ENCODE data around the gene TPRX1. TPM values are rescaled to one million over a fixed set of nuclear protein-coding genes. Genes with fewer than 3 reads are reported as not detected.
"Not testable (repeated sequence)": the region's sequence is repeated elsewhere in the genome, so short reads cannot be mapped to it uniquely, and the experiment has no call there.

TPRX1 gene
- total RNA-seq, 3 donors from 2014 or later: not detected

DNA sequence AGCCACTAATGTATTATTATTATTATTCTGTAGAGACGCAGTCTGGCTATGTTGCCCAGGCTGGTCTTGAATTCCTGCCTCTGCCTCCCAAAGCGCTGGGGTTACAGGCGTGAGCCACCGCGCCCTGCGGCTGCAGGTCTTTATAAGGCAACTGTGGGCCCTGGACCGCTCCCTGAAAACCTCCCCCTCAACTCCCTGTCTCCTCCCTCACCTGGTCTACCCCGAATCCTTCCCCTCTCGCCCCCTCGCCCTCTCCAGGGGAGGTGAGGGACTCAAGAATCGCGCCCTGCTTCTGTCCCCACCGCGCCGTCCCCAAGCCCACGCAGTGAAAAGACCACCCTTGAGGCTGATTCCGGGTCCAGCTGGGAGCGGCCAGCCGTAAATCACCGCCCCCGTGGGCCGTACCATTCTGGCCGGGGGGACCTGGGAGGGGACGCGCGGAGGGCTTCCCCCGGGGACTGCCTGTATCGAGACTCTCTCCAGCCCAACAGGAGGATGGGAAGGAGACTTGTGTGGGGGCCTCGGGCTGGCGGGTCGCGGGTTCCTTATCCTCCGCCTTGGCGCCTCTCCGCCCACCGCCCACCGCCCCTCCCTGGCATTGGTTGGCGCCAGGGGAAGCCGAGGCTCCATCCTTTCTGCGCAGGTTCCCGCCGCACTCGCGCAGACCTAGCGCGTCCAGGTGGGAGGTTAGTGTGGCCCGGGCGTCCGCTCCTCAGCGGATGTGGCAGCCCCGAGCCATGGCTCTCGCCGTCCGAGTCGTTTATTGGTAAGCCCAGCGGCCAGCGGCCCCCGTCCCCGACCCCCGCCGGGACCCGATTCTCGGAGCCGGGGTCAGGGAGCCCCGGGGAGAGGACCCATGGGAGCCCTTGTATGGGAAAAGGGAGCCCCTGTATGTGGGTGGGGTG, 26.1 kb downstream of the TPRX1 start, which contains the start of gene SELENOW:
Gene SELENOW, plus strand, starts transcription at position 655 of the 905 bp plus-strand sequence. Its CDS starts 83 bp downstream, at position 738.
- intact Hi-C loops (cut with DNase I; ENCODE audit: low total_unique reads): no loop called here
- H3K27ac ChIP-seq: peak within 1 kb of the TSS; percentile 98 to 99
- peak; percentile 62 to 82 for DNase-seq (ENCODE audit: low spot score in 2 of 2)
- peak within 1 kb of the TSS; percentile 77 to 96 (median 83) for H3K4me3 ChIP-seq
- no peaks in the 10 kb centered on the region for H3K27me3 ChIP-seq
- no peaks in the 10 kb centered on the region for H3K9me3 ChIP-seq
- TF ChIP-seq POLR2A (IDR thresholded peaks at IDR 0.05): peak; percentile 93
- TF ChIP-seq, protein P1, sequence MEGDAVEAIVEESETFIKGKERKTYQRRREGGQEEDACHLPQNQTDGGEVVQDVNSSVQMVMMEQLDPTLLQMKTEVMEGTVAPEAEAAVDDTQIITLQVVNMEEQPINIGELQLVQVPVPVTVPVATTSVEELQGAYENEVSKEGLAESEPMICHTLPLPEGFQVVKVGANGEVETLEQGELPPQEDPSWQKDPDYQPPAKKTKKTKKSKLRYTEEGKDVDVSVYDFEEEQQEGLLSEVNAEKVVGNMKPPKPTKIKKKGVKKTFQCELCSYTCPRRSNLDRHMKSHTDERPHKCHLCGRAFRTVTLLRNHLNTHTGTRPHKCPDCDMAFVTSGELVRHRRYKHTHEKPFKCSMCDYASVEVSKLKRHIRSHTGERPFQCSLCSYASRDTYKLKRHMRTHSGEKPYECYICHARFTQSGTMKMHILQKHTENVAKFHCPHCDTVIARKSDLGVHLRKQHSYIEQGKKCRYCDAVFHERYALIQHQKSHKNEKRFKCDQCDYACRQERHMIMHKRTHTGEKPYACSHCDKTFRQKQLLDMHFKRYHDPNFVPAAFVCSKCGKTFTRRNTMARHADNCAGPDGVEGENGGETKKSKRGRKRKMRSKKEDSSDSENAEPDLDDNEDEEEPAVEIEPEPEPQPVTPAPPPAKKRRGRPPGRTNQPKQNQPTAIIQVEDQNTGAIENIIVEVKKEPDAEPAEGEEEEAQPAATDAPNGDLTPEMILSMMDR (IDR thresholded peaks at IDR 0.05): peak in 1 of 3 donors; percentile 12
- TF ChIP-seq POLR2AphosphoS5 (IDR thresholded peaks at IDR 0.05): peak; percentile 88 to 96 (median 93)
- H3K36me3 ChIP-seq: no peaks in the 10 kb centered on the region
- peaks cover 0 to 5% of the 10 kb centered on the region in 2 donors for H3K4me1 ChIP-seq

GRCh38 chr19:47777245-47778048, 26.9 kb downstream of the TPRX1 start:
- H3K36me3 ChIP-seq; intact Hi-C loops (cut with DNase I; ENCODE audit: low total_unique reads); H3K9me3 ChIP-seq; H3K4me1 ChIP-seq; DNase-seq (ENCODE audit: low spot score in 2 of 2); H3K27me3 ChIP-seq: not testable (repeated sequence)
- peak overlapping the region; percentile 98 to 99 for H3K27ac ChIP-seq
- peak overlapping the region; percentile 77 to 96 (median 83) for H3K4me3 ChIP-seq

GRCh38 chr19:47776568-47776967, 27.8 kb downstream of the TPRX1 start:
- DNase-seq (ENCODE audit: low spot score in 2 of 2): no peak
- TF ChIP-seq, protein P1 (IDR thresholded peaks at IDR 0.05): no peak
- TF ChIP-seq POLR2A (IDR thresholded peaks at IDR 0.05) (no peak), POLR2AphosphoS5 (IDR thresholded peaks at IDR 0.05) (peak in 1 of 3 donors; percentile 16)
- H3K4me3 ChIP-seq: no peak overlapping the region
- no peaks in the 10 kb centered on the region for H3K36me3 ChIP-seq
- no peaks in the 10 kb centered on the region for H3K9me3 ChIP-seq
- peak overlapping the region; percentile 98 to 99 for H3K27ac ChIP-seq
- H3K27me3 ChIP-seq: no peaks in the 10 kb centered on the region
- H3K4me1 ChIP-seq: peaks cover 0 to 5% of the 10 kb centered on the region in 2 donors
- intact Hi-C loops (cut with DNase I; ENCODE audit: low total_unique reads): no loop called here

GRCh38 chr19:47771291-47771690, 33.1 kb downstream of the TPRX1 start:
- H3K36me3 ChIP-seq; DNase-seq (ENCODE audit: low spot score in 2 of 2); intact Hi-C loops (cut with DNase I; ENCODE audit: low total_unique reads); H3K9me3 ChIP-seq; H3K4me1 ChIP-seq; H3K27me3 ChIP-seq; H3K27ac ChIP-seq; H3K4me3 ChIP-seq: not testable (repeated sequence)

DNA sequence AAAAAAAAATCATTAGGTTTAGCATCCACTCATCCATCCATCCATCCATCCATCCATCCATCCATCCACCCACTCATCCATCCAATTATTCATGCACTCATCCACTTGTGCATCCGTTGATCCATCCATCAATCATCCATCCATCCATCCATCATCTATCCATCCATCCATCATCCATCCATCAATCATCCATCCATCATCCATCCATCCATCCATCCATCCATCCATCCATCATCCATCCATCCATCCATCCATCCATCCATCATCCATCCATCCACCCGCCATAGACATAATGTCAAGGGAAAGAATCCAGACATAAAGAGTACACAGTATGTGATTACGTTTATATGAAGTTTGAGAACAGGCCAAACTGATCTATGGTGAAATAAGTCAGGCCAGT, 34.8 kb downstream of the TPRX1 start:
- Histone ChIP-seq H3K27me3 (no peaks in the 10 kb centered on the region), H3K27ac (no peak overlapping the region), H3K4me1 (no peaks in the 10 kb centered on the region), H3K4me3 (no peak overlapping the region), H3K9me3 (no peaks in the 10 kb centered on the region), H3K36me3 (no peaks in the 10 kb centered on the region)
- intact Hi-C loops (cut with DNase I; ENCODE audit: low total_unique reads): no loop called here
- TF ChIP-seq, protein P1 (IDR thresholded peaks at IDR 0.05): no peak
- no peak for TF ChIP-seq POLR2AphosphoS5 (IDR thresholded peaks at IDR 0.05)
- TF ChIP-seq POLR2A (IDR thresholded peaks at IDR 0.05): no peak
- no peak for DNase-seq (ENCODE audit: low spot score in 2 of 2)
